WI38 (cell line): ENCODE data around the gene KLHDC4.

Experiments
- H3K4me3 ChIP-seq: 2 replicates; pipeline ENCODE4 v1.5.1; 2011; ENCODE audit warnings: low read depth, mild to moderate bottlenecking, control low read depth, low read length
- TF ChIP-seq, protein P1 (sequence below): IDR thresholded peaks from 2 replicates; pipeline ENCODE4 v1.5.1; 2012; ENCODE audit warnings: low read depth, mild to moderate bottlenecking, control low read depth, low read length

The KLHDC4 gene

DNA sequence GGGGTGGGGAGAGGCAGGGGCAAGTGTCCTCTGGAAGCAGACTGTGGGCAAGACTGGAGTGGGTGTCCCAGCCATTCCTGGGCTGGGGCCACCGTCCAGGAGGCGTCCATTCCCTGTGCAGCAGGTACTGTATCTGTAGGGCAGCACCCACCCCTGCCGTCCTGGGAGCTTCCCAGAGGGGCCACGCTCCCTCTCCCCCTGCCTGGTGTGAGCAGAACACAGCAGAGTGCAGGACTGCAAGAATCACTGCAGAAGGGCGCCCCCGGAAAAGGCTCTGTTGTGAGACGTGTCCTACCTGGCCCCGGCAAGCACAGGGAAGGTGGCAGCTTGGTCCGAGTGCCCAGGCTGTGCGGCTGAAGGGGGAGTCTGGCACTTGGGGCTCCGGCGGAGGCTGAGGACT is 70.3 kb downstream of the KLHDC4 start:
- TF ChIP-seq, protein P1, sequence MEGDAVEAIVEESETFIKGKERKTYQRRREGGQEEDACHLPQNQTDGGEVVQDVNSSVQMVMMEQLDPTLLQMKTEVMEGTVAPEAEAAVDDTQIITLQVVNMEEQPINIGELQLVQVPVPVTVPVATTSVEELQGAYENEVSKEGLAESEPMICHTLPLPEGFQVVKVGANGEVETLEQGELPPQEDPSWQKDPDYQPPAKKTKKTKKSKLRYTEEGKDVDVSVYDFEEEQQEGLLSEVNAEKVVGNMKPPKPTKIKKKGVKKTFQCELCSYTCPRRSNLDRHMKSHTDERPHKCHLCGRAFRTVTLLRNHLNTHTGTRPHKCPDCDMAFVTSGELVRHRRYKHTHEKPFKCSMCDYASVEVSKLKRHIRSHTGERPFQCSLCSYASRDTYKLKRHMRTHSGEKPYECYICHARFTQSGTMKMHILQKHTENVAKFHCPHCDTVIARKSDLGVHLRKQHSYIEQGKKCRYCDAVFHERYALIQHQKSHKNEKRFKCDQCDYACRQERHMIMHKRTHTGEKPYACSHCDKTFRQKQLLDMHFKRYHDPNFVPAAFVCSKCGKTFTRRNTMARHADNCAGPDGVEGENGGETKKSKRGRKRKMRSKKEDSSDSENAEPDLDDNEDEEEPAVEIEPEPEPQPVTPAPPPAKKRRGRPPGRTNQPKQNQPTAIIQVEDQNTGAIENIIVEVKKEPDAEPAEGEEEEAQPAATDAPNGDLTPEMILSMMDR, result no peak
- H3K4me3 ChIP-seq, result no peak overlapping the region

GRCh38 chr16:87694441-87695125 is 71.2 kb downstream of the KLHDC4 start:
- TF ChIP-seq, protein P1, result no peak
- no peak overlapping the region for H3K4me3 ChIP-seq

- TF ChIP-seq, protein P1, result no peak
- H3K4me3 ChIP-seq, result no peak overlapping the region
Observed at GRCh38 chr16:87693827-87694226, 72.0 kb downstream of the KLHDC4 start.

GRCh38 chr16:87692756-87693155 is 73.0 kb downstream of the KLHDC4 start:
- no peak overlapping the region for H3K4me3 ChIP-seq
- TF ChIP-seq, protein P1, result no peak

- no peak overlapping the region for H3K4me3 ChIP-seq
- TF ChIP-seq, protein P1, result no peak
Observed at GRCh38 chr16:87692176-87692575, 73.6 kb downstream of the KLHDC4 start.

DNA sequence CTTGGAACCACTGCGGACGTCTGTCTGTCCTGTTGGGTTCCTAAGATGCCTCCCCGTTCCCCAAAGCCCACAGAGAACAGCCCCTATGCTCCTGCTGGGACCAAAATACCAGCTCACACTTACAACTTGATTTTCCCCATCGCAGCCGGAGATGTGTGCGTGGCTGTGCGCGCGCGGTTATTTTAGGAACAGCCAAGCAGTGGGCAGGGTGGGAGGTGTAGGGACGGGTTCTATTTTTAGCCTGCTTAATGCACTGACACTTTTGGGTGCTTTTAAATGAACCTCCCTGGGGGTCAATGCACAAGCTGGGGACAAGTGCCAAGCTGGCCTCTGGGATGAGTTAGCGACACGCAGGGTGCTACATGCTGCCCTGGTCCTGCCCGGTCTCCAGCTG is 74.1 kb downstream of the KLHDC4 start:
- TF ChIP-seq, protein P1, result no peak
- H3K4me3 ChIP-seq, result no peak overlapping the region

- H3K4me3 ChIP-seq, result no peak overlapping the region
- TF ChIP-seq, protein P1, result no peak
Observed at GRCh38 chr16:87690911-87691685, 74.7 kb downstream of the KLHDC4 start.
